Epidermal melanocyte (primary cell): ENCODE data around the gene HOXA6.

Source experiments
- DNase-seq: peaks from one replicate; pipeline ENCODE4 v3.0.0; 2011; ENCODE audit warnings: low spot score; ENCODE audit not compliant: insufficient read length

The HOXA6 gene

DNA sequence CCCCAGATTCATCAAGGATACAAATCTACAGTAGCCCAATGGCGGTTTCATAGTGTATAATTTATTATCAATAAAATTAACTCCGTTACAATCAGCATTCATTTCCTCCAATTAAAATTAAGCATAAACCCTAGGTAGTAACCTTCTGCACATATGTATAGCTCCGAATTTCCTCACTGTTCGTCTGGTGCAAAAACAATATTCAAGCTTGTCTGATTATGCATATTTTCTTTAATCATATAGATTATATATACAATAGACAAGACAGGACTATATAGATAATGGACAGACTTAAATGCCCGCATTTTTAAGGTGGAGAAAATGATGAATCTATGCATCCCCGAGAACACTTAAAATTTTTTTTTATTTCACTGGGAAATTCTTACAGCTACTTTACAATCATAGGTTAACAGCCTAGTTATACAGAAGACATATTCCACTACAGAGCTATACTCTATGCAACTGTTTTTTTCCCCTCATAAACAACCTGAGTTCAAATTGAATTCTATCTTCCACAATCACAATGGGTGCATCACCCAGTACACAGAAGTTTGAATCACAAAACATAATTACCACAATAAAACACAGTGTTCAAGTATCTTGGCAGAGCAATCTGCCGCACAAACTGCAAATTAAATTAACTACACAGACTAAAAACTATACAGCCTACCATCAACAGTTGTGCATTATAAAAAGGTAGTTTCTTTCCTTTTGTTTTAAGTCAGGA is 15.2 kb upstream of the HOXA6 start:
- no peak for DNase-seq

DNA sequence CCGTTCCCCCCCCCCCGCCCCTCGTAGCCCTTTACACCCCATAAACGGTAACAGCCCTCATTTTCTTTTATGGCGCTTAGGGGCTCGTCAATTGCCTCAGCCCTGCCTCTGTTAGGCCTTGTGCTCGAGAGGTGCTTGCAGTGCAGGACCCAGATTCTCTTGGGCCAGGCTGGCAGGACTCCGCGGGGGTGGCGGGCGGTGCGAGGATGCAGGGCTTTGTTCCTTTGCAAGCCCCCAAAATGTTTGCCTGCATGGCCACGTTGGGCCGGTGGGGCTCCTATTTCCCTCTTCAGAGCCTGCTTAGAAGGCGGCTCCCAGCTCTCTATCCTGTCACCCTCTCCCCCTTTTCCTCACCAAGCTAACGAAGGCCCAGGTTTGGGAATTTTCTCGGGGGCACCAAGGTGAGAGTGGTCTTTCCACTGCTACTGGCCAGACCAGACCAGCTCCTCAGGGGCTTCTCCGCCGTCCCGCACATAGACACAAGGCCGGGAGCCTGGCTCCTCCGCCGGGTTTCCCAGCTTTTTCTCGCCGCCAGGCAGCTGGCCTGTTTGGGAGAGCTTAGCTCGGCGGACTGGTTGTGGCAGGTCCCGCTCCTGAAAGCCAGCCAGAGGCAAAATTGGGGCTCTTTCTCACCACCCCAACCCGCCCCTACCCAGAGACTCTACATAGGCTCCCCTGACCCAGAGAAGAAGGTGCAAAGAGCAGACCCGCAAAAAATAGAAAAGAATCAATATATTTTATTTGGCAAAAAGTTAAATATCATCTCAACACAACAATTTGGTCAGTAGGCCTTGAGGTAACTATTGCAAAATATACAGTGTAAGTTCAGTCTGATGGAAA is 14.4 kb upstream of the HOXA6 start:
- no peak for DNase-seq

DNA sequence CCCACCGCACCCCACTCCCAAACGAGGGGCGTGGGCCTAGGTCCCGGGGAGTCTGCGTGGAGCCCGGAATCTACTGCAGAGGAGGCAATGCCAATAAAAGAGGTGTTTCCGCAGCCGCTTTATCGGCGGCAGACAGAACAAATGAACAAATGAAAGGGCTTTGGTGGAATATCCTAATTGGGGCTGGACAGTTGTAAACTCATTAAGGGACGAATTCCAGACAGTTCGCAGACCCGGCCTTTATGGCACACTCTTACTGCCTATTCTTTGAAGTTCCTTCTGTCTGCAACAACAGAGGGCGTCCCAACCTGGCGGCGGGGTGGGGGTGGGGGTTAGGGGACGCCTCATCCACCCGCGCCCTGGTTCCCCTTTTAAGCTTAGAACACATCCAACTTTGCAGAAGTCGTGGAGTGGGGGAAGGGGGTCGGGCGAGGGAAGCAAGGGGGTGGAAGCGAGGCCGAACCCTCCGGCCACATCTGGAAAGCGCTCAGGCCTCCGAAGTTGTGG is 13.7 kb upstream of the HOXA6 start:
- DNase-seq, result no peak

DNA sequence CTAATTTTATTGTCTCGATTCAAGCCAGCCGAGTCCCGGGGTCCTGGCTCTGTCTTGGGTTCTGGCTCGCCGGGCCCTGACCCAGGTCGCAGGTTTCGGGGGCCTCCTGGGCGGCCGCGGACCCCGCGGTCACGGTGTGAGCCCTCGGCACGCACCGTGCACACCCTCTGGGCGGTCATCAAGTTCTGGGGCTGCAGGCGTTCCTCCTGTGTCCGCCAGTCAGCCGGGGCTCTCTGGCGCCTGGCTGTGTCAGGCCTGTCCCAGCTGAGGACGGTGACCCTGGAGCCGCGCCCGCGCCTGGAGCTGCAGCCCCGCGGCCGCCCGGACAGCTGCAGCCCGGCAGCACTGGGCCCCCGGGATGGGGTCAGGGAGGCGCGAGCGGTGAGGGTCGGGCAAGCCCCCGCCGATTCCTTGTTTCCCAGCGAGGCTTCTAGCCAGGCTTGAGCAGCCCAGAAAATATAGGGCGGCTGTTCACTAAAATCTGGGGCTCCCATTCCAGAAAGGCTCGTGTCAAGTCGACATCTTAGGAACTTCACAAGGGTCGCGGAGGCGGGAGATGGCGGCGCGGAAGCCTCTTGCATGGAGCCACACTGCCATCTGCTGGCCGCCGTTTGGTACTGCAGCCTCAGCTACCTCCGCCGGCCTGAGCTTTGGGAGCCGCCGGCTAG is 13.1 kb upstream of the HOXA6 start:
- DNase-seq, result peak; percentile 89

DNA sequence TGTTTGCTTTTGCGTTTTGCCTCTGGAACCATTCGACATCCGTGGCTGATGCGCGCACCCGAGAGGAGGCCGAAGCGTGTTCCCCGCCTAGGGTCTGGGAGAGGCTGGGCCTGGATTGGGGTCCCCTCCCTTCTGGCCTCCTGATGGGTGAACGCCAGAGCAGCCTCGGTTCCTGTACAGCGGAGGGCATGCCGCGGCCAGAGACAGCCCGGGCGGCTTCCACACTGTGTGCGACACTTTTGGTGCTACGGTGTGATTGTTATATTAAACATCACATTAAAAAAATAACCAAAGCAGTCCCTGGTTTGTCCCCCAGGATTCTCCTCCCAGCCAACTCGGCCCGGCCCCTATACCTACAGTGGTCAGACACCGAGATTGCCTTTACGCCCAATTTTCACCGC is 12.6 kb upstream of the HOXA6 start:
- no peak for DNase-seq

DNA sequence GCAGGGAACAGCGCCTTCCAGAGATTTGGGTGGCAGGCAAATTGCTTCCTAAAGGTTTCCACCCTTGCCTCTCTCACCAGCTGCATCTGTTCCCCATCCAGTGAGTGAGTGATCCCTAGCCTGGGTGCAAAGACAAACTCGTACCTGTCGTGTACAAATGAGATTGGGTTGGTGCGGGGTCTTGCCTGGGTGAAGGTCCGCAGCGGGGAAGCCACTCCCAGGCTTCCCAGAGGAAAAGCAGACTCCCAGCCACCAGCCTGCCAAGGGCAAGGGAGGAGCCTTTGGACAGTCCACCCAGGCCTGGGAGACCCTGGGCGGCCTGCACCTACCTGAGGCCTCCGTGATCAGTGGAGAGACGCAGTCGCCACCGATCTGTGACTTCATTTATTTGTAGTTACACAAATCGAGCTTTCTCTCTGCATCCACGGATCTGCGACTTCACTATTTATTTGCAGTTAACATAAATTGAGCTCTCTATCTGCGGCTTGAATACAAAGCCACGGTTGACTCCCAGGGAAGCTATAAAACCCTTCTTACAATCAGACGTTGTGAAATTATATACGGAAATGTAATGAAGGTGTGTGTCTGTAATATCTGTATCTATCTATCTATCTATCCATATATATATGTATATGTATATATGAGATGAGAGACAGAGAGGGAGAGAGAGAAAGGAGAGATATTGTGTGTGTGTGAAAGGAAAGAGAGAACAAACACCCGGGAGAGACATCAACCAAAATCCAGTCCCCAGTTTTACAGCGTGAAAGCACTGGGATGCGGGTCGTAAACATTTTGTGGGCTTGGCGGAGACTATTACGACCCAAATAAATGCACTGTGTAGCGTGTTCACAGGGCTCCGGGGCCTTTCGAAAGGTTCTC is 11.9 kb upstream of the HOXA6 start:
- DNase-seq, result no peak

DNA sequence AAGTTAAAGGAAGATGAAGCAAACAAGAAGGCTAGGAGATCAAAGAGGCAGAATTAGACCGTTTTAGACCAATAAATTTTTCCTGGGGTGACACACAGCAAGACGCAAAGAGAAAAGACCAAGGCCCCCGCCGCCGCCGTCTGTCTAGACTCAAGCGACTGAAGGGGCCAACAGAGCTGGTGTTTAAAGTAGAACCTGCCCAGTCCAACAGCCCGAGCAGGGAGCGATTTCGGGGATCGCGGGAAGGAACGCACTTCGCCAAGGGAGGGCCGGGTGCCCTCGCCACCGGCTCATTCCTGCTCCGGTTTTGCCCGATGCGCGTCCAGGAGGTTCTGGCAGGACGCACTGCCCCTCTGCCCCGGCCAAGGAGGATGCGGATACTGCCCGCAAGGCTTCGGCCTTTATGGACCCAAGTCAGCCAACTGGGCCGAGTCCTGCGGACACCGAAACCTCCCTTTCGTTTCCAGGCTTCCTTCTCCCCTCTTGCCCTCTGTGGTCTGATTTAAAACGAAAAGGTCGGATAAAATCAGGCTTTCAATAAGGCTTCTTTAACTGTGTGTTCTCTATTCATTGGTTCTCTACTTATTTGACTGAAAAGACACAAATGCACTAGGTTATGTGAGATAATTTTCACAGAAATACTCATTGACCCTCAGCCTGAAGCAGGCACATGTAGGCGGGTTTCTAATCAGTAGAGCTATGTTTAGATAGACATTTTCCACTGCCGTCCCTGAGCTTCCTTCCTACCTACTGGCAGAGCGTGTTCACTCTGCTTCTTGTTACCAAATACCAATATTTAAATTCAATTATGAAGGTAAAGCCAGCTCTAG is 11.1 kb upstream of the HOXA6 start:
- DNase-seq, result no peak

DNA sequence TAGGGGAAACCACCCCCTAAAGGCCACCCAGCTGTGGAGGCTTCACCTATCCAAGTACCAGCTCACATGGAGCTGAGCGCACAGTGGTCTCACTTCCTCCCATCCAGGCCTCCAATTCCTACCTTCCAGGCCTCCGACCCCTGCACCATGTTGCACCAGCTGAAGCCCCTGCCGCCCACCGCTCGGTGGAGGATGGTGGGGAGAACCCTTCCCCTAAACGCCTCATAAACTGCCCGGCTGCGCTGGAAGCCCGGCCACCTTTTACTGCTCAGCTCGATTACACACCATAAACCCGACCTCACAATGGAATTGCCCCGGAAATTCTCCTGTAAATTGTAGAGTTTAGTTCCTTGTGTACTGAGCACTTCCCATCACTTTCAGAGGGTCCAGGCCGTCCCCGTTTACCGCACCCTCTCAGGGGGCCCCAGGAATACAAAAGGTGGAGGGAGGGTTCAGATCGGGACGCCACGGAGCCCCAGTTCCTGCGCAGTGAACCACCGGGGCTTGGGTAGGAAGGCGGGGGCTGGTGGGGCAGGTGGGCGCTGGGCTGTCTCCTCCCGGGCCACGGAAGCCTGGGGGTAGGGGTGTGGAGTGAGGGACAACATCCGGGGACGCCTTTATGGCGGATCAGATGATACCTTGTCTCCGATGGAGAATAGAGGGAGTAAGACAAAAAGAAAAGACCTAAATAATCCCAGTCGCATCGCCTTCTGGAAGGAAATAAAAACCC is 10.3 kb upstream of the HOXA6 start:
- DNase-seq, result no peak

DNA sequence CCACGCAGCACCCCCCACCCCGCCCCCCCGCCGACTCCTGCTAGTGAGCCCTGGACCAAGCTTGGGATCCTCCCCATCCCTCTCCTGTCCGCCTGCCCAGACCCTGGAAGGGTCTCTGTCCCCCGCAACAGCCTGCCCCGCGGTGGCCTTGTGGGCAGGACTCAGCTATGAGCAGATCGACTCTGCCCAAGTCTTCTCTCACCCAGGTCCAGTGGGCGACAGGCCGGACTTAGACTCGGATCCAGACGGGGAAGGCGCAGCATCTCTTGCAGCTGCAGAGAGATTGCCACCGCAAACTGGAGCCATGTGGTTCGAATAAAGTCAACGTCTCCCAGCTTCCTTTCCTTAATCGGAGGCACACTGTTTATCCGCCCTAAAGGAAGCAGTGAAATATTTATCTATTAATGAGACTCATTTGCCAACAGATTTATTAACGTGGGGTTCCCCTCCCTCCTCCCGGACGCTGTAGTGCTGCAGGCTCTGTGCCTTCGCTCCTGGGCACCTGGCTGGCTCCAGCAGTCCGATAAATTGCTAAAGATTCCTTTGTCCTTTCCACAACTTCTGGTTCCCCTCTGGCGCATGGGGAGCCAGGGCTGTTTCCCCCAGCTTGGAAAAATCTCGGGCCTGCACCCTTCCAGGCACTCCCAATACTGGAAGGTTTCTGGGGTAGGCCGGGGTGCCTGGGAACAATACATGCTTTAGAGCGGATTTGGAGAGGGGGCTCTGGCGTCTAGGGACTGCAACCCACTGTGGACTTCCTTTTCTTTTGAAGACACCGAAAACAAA is 9.5 kb upstream of the HOXA6 start:
- no peak for DNase-seq

DNA sequence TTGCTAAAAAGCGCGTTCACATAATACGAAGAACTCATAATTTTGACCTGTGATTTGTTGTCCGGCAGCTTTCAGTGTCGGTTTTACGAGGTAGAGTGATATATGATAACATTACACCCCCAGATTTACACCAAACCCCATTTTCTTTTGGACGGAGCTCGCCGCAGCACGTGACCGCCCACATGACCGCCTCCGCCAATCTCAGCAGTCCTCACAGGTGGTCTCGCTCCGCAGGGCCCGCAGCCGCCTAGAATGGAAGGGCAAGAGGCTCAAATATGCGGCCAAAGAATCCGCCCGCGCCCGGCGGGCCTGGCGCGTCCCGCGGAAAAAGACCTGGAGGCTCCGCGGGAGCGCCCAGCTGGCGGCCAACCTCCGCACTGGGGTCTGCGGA is 8.9 kb upstream of the HOXA6 start, which contains the start of gene HOXA7:
Gene HOXA7 (minus strand): TSS at position 168 of the 391 bp plus-strand sequence. CDS start 130 bp downstream, at position 38.
- peak; percentile 89 for DNase-seq

DNA sequence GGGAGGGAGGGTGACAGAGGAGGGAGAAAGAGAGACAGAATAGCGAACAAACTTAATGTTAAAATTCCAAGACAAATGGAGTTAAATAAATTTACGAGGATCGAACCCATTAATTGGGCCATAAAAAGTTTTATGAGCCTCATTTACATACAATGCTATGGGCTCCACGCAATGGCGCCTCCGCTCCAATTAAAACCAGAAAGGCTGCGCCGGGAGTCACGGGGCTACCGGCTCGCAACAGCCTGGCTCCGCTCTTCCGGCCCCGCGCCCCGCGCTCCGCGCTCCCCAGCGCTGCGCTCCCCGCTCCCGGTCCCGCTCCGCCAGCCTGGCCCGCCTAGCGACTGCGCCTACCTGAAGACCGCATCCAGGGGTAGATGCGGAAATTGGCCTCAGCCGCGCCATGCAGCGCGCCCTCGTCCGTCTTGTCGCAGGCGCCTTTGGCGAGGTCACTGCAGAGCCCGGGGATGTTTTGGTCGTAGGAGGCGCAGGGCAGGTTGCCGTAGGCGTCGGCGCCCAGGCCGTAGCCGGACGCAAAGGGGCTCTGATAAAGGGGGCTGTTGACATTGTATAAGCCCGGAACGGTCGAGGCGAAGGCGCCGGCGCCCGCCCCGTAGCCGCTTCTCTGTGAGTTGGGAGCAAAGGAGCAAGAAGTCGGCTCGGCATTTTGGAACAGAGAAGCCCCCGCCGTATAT is 8.4 kb upstream of the HOXA6 start:
- no peak for DNase-seq

DNA sequence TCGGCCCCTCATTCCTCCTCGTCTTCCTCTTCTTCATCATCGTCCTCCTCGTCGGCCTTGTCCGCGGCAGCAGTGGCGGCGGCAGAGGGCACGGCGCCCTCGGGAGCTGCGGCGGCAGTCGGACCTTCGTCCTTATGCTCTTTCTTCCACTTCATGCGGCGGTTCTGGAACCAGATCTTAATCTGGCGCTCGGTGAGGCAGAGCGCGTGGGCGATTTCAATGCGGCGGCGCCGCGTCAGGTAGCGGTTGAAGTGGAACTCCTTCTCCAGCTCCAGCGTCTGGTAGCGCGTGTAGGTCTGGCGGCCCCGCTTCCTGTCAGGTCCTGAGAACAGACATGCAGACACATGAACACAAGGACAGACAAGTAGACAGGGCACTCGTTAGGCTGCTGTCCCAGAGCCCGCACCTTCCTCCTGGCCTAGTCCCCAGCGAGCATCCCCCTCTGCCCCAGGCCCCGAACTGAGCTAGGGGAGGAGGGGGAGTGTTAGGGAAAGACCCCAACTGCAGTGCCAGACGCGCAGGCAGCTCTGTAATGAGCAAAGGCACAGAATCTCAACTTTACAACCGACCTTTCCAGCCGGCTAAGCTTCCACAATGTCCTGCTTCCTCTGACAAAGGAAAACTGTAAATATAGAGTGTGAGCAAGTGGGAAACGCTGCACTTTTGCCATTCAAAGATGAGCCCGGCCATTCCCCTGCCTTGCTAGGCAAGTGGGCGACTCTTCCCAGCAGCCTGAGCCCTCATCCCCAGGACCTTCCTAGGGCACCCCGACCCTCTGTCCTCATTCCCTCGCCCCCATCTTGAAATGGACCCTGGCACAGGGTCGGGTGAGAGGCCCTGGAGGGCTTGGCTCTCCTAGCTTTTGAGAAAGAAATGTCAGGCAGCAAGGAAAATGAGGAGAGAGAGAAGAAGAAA is 7.6 kb upstream of the HOXA6 start:
- no peak for DNase-seq

DNA sequence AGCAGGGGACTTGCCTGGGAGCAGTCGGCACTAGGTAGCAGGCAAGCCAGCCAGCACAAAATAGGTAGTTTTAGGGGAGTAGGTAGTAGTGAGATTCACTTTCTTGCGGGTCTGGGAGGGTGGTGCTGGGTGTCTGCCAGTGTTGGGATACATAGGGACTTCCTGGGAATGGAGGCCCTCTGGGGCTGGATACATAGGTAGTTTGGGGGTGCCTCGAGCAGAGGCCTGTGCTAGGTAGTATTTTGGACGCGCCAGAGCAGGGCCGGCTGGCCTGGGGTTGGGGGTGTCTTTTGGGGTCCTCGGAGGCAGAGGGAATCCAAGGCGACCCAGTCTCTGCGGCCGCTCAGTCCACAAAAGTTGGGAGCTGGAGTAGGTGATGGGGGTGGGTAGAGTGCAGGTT is 6.8 kb upstream of the HOXA6 start:
- no peak for DNase-seq

DNA sequence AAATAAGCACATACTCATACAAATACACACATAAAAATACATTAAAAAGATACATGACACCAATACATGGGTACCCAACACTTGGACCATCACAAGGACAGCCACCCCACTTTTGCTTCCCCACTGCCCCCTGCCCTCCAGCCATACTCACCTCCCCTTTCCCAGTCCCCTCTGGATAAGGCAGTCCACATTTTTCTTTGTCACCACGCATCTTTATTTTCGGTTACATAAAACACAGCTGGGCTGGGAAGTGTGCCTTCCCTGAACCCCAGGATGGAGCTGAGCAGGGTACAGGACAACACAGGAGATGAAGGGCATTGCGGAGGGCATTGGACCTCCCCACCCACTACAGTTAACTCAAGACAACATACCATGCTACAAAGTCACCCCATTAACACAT is 6.0 kb upstream of the HOXA6 start:
- no peak for DNase-seq

DNA sequence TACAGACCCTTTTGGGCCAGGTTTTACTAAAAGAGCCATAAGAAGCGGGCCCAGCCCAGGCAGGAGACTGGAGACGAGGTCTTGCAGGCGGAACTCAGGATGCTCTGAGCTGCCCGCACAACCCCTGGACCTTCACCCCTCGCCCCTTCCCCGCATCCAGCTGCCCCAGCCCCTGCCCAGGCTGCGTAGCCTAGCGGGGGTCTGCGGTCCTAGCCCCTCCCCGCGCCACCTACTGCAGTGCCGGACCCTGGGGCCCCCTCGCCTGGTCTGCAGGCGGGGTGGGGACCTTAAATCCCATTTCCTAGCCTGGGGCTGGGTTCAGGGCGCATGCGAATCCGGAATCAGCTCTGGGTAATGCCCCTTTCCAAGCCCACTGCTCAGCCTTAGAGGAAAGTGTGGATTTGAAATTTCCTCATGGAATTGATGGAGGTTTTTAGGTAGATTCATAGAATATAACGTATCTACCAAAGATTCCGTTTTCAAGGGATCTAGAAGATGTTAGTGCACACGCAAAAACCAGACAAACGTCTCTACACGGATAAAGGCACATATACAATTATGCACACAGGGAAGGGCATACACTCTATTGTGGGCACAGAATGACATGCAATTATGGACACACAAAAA is 5.4 kb upstream of the HOXA6 start:
- no peak for DNase-seq
